ENCODE results near the gene CSNK1A1. TPM values are rescaled to one million over a fixed set of nuclear protein-coding genes. Genes with fewer than 3 reads are reported as not detected.

The CSNK1A1 gene
- total and polyA plus RNA-seq, 2 of the 4 experiments (the other 2 are of a cell fraction): 140 to 419 TPM

DNA sequence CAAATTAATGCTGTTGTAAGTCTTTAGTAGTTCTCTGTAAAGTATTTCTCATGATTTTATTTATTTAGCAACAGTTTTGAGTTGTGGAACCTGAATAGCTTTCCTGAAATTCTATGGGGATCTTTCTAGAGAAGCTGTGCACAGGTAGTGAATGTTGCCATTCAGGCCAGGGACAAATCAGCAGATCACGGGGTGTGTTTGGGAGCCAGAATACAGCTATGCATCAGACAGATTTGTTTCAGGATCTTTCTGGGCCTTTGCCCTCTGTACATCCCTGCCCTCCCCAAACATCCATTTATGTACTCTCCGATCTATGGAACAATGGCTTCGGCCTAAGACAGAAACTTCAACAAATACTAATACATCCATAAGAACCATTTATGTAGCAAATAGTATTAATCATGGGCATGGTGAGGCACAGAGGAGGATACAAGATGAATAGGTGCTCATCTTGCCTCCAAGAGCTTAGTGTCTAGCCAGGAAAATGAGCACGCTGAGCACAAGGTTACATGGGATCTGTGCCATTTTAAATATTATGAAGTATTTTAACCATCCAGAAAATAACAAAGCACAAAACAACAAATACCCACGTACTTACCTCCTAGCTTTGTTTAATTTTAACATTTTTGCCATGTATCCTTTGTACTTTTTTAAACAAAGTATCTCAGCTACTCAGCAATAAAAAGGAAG is 43.1 kb upstream of the CSNK1A1 start:
- ATAC-seq (ENCODE audit: low read depth) (no peak), DNase-seq (no peak)
- TF ChIP-seq, protein P1, sequence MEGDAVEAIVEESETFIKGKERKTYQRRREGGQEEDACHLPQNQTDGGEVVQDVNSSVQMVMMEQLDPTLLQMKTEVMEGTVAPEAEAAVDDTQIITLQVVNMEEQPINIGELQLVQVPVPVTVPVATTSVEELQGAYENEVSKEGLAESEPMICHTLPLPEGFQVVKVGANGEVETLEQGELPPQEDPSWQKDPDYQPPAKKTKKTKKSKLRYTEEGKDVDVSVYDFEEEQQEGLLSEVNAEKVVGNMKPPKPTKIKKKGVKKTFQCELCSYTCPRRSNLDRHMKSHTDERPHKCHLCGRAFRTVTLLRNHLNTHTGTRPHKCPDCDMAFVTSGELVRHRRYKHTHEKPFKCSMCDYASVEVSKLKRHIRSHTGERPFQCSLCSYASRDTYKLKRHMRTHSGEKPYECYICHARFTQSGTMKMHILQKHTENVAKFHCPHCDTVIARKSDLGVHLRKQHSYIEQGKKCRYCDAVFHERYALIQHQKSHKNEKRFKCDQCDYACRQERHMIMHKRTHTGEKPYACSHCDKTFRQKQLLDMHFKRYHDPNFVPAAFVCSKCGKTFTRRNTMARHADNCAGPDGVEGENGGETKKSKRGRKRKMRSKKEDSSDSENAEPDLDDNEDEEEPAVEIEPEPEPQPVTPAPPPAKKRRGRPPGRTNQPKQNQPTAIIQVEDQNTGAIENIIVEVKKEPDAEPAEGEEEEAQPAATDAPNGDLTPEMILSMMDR (conservative IDR thresholded peaks at IDR 0.05; ENCODE audit: low read depth, low read length): no peak
- TF ChIP-seq FOS (IDR thresholded peaks at IDR 0.05; ENCODE audit: low read depth, low read length) (no peak), RCOR1 (IDR thresholded peaks at IDR 0.05; ENCODE audit: insufficient replicate concordance, low read length) (no peak), BHLHE40 (IDR thresholded peaks at IDR 0.05; ENCODE audit: low read depth, low read length) (no peak), USF2 (IDR thresholded peaks at IDR 0.05; ENCODE audit: low read depth, low read length) (no peak)
- Histone ChIP-seq H3K27me3 (ENCODE audit: control insufficient read depth, insufficient read depth, low read length) (no peaks in the 10 kb centered on the region; the same call in 1 of the 2 replicates), H2AFZ (replicated peaks; ENCODE audit: low read length, poor library complexity) (no peak overlapping the region), H3K4ac (ENCODE audit: low read depth, low read length) (no peak overlapping the region), H3K9me1 (ENCODE audit: insufficient read depth, low read length) (0 out of 2 replicates have a peak, but pooled peaks cover 3% of the 10 kb centered on the region), H3K36me3 (ENCODE audit: control insufficient read depth, insufficient read depth, low read length) (no peaks in the 10 kb centered on the region), H3K27ac (ENCODE audit: insufficient read depth, low read length) (no peak overlapping the region), H3K56ac (ENCODE audit: extremely low read depth, insufficient read depth, low read length) (no peak overlapping the region), H3K14ac (replicated peaks; ENCODE audit: low read depth, low read length) (no peak overlapping the region), H3K18ac (ENCODE audit: low read depth, low read length) (no peak overlapping the region), H4K91ac (ENCODE audit: insufficient read depth, low read depth, low read length) (no peak overlapping the region), H2BK120ac (ENCODE audit: low read depth, low read length) (no peak overlapping the region), H2AK9ac (replicated peaks; ENCODE audit: low read depth, low read length, poor library complexity) (no peak overlapping the region), H4K20me1 (ENCODE audit: insufficient read depth, low read length) (no peaks in the 10 kb centered on the region), H2BK5ac (ENCODE audit: low read depth, low read length, poor library complexity, severe bottlenecking) (no peak overlapping the region), H4K8ac (ENCODE audit: low read depth in 2 of 2, low read length in 2 of 2) (no peak overlapping the region), H4K5ac (ENCODE audit: low read depth, low read length) (no peak overlapping the region), H3K4me2 (ENCODE audit: low read depth, low read length) (no peak overlapping the region), H3K9me3 (ENCODE audit: control insufficient read depth, insufficient read depth, low read length) (no peaks in the 10 kb centered on the region), H2BK15ac (ENCODE audit: low read depth, low read length) (no peak overlapping the region), H2BK20ac (ENCODE audit: low read depth, low read length) (no peak overlapping the region), H3K9ac (ENCODE audit: low read depth, low read length) (no peak overlapping the region), H3K4me3 (ENCODE audit: insufficient read depth, low read depth, low read length) (no peak overlapping the region), H2AK5ac (ENCODE audit: low read depth, low read length) (no peak overlapping the region), H3K23ac (ENCODE audit: low read depth, low read length) (no peak overlapping the region), H3K79me1 (ENCODE audit: low read depth in 1 of 2, low read length in 2 of 2) (no peaks in the 10 kb centered on the region), H3K4me1 (ENCODE audit: control insufficient read depth, insufficient read depth, low read length) (peaks cover 2% of the 10 kb centered on the region; the same call in 1 of the 2 replicates)
- ChIA-PET CTCF (interaction anchor here (0.5 kb wide), 1 partner anchor 162 kb away, joined by 6 read pairs; no protein-coding TSS in a partner anchor), POLR2A (ENCODE audit: unreplicated experiment) (no interaction called here)
- in situ Hi-C loops (cut with MboI; ENCODE audit: low sequenced_read_pairs): no loop called here
- intact Hi-C loops (cut with micrococcal nuclease): no loop called here
- dilution Hi-C loops (cut with HindIII; ENCODE audit: low sequenced_read_pairs, unreplicated experiment): no loop called here
- BruUV-seq (replicated peaks): no TSS peak
- WGBS, 2 experiments (ENCODE audit: extremely low coverage in 2 of 2, insufficient read length in 1 of 2): 86% methylated on average over 1 of the region's 5 CpGs; no CpG with 5 or more reads in 1 of the 2 experiments
